Peyer's patch (tissue), 4 donors: Measurements from ENCODE around the gene PXMP4.

ENCODE experiments used
- POLR2A ChIP-seq, 2 donors: fragments of 450-650 bp; IDR thresholded peaks; one replicate each; pipeline ENCODE4 v1.5.1; 2017; ENCODE audit warnings: antibody characterized with exemption in 2 of 2, mild to moderate bottlenecking in 2 of 2, moderate library complexity in 2 of 2
- TF ChIP-seq, protein P1 (sequence below), 6 experiments: fragments of 450-650 bp in 4 of 6; fragments of 200-600 bp in 2 of 6; sonication (generic) in 1 of 6; IDR thresholded peaks; one replicate each; pipeline ENCODE4 v1.5.1; 2017 to 2019; ENCODE audit warnings: antibody characterized with exemption in 6 of 6, mild to moderate bottlenecking in 3 of 6, moderate library complexity in 1 of 6

DNA sequence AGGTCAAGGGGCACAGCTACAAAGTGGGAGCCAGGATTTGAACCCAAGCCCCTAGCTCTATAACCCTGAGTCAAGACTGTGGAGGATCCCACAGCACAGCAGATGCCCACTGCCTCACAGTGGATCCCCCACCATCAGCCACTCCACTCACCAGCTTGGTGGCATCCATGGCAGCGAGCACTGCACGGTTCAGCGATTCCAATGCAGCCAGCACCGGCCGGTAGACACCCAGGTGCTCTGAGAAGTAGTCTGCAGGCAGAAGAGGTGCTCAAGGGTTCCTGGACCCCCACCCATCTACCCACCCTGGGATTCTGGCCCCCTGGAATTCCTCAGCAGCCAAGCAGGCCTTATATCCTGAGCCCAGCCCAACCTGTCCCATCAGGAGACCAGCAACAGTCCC, 50.9 kb downstream of the PXMP4 start:
- TF ChIP-seq, protein P1, sequence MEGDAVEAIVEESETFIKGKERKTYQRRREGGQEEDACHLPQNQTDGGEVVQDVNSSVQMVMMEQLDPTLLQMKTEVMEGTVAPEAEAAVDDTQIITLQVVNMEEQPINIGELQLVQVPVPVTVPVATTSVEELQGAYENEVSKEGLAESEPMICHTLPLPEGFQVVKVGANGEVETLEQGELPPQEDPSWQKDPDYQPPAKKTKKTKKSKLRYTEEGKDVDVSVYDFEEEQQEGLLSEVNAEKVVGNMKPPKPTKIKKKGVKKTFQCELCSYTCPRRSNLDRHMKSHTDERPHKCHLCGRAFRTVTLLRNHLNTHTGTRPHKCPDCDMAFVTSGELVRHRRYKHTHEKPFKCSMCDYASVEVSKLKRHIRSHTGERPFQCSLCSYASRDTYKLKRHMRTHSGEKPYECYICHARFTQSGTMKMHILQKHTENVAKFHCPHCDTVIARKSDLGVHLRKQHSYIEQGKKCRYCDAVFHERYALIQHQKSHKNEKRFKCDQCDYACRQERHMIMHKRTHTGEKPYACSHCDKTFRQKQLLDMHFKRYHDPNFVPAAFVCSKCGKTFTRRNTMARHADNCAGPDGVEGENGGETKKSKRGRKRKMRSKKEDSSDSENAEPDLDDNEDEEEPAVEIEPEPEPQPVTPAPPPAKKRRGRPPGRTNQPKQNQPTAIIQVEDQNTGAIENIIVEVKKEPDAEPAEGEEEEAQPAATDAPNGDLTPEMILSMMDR (IDR thresholded peaks at IDR 0.05): no peak
- TF ChIP-seq POLR2A (IDR thresholded peaks at IDR 0.05): no peak
